GM12872 (cell line): ENCODE measurements around the gene EXOSC1.

Experiments
- TF ChIP-seq, protein P1 (sequence below): IDR thresholded peaks from 3 replicates; pipeline ENCODE4 v1.5.1; 2011; ENCODE audit warnings: low read depth, mild to moderate bottlenecking, low read length, moderate library complexity; ENCODE audit not compliant: insufficient read depth

EXOSC1 gene

DNA sequence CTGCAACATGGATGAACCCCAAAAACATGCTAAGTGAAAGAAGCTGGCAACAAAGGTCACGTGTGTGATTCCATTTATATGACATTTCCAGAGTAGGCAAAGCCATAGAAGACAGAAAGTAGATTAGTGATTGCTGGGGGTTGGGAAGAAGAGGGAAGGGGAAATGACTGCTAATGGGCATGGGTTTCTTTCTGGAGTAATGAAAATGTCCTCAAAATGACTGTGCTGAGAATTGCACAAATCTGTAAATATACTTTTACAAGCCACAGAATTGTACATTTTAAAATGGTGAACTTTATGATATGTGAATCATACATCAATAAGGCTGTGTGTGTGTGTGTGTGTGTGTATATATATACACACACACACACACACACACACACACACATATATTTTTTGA, 36.6 kb upstream of the EXOSC1 start:
- TF ChIP-seq, protein P1, sequence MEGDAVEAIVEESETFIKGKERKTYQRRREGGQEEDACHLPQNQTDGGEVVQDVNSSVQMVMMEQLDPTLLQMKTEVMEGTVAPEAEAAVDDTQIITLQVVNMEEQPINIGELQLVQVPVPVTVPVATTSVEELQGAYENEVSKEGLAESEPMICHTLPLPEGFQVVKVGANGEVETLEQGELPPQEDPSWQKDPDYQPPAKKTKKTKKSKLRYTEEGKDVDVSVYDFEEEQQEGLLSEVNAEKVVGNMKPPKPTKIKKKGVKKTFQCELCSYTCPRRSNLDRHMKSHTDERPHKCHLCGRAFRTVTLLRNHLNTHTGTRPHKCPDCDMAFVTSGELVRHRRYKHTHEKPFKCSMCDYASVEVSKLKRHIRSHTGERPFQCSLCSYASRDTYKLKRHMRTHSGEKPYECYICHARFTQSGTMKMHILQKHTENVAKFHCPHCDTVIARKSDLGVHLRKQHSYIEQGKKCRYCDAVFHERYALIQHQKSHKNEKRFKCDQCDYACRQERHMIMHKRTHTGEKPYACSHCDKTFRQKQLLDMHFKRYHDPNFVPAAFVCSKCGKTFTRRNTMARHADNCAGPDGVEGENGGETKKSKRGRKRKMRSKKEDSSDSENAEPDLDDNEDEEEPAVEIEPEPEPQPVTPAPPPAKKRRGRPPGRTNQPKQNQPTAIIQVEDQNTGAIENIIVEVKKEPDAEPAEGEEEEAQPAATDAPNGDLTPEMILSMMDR: no peak

DNA sequence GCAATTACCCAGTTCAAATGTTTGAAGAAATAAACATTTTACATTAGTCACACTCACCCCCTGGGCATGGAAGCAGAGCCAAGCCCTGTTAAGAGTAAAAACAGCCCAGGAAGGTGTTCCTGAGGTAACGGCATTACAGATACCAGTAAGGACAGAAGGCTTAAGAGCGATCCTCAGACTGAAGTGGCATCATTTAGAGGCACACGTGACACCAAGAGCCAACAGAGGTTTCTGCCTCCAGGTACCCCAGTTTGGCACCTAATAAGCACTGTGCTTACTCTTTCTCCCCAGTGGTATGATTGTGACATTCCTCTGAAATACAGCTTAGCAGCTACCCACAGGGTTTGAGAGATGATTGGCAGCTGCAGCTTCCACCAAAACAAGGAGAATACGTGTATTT, 35.3 kb upstream of the EXOSC1 start:
- TF ChIP-seq, protein P1: no peak

DNA sequence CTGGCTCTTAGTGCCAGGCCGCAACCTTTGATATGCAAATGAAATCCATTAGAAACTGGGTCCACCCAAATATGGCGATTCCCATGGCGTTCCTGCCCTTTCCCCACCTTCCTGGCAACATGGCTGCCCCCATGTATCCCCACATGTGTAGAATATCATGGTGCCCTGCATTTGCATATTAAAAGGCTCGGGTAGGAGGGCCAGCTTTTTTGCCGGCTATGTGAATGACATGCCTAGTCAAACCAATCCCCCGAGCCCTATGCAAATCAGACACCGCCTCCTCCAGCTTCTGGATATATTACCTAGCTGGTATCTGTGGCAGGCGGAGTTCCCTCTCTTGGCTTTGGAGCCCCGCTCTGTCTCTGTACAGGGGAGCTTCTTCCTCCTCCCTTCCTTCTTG, 34.1 kb upstream of the EXOSC1 start:
- TF ChIP-seq, protein P1: no peak

DNA sequence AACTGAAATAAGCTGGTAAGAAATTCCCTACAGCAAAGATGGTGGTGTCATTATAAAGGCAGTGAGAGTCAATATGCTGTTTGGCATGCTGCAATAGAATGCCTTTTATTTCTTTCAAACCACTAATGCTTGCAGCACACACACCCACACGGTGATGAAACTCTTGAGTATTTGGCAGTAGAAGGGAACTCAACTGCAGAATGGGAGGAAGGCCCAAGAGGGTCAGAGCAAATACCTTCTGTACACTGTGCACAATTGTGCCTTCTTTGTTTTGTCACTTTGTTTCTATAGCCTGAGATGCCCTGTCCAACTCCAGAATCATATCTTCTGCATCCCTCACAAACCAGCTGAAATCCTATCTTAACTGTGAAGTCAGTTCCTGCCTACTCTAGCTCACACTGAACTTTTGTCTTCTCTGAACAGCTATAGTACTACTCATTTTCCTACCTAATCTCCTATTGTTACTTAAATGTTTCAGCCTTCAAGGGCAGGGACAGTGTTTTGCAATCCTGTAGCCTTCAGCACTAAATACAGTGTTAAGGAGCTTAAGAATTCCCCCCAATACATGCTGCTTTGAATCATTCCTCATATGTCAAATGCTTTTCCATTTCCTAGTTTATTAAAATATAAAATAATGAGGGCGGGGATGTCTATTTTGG, 30.3 kb upstream of the EXOSC1 start:
- TF ChIP-seq, protein P1: no peak

DNA sequence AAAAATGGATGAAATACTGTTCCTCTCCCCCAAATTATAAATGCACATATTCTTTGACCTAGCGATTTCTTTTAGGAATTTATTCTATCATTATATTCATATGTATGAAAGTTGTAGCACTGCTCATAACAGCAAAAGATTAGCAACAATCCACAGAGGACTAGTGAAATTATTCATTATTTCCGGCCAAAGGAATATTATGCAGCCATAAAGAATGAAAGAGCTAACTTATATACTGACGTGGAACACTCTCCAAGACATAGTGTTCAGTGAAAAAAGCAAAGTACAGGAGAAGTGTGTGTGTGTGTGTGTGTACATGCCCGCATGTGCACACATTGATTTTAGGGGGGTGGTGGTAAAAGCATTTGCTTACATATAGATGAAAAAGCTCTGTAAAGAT, 29.1 kb upstream of the EXOSC1 start:
- TF ChIP-seq, protein P1: no peak

DNA sequence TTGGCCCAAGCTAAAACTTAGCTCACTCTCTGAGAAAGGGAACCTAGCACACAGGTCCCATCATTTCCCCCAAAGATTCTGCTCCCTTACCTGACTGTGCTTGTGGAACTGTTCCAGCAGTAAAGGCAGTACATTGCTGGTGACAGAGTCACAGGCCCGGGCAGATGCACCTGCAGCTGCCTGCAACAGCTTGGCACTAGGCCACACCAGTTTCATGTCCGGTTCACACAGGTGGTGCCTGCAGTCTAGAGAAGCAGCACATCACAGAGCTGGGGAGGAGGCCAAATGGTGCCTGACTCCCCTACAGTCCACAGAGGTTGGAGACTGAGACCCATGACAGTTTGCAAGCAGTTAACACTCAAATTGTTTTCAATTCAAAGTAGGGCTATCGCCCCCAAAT, 22.4 kb upstream of the EXOSC1 start:
- TF ChIP-seq, protein P1: no peak

DNA sequence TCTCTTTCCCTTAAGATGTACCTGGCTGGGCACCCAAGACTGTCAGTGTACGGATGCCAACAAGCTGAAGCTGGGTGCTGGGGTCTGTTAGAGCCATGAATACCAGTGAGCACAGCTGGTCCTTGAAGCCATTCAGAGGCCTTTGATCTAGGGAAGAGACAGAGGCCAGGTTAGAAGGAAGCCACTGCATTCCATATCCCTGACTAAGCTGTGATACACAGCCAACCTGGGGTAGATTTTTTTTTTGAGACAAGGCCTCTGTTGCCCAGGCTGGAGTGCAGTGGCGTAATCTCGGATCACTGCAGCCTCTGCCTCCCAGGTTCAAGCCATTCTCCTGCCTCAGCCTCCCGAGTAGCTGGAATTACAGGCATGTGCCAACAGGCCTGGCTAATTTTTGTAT, 20.9 kb upstream of the EXOSC1 start:
- TF ChIP-seq, protein P1: no peak
